Measurements from ENCODE around the gene MR1. TPM values are rescaled to one million over a fixed set of nuclear protein-coding genes. Genes with fewer than 3 reads are reported as not detected.

The MR1 gene
- total and polyA plus RNA-seq, 3 experiments from 2014 or later: 13.8 to 37.7 (median 16.4) TPM

DNA sequence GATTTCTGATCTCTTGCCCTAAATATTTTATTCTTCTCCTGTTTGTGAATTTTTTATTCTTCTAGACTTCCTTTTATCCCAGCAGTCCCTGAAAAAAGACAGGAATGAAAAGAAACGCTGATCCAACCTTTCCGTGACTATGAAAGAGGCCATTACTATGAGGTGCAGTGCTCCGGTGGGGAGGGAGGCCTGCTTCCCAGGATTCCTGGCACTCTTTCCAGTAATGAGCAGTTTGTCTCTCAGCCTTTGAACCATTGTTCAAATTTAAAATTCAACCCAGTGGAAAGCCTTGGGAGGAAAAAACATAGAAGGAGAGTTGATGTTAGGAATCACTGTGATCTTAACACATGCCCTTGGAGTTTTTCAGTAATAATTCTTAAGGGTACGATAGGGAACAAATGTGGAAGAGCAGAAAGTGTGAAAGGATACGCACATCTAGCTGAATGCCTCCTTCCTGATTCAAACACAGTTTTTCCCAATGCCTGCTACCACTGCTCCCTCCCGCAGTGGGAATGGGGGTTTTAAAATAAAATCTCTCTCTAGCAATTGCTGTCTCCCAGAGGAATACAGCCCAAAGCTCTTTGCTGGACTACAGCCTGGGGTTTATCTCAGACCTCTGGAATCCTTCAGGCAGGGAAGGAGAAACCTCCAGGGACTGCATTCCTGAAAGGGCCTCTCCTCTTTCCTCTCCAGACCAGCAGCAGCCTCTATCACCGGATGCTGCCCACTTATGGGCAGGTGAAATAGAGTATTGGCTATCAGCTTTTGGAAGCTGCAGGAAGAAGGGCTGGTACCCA, 60.8 kb downstream of the MR1 start:
- POLR2A ChIA-PET: no interaction called here

DNA sequence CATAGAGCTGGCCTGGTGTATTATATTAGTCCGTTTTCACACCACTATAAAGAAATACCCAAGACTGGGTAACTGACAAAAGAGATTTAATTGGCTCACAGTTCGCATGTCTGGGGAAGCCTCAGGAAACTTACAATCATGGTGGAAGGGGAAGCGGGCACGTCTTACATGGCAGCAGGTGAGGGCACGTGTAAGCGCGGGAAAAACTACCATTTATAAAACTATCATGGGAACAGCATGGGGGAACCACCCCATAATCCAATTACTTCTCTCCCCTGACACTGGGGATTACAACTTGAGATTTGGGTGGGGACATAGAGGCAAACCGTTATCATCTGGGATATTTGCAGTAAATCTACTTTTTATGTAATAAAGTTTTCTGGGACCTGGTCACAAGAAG, 61.5 kb downstream of the MR1 start:
- ChIA-PET POLR2A (no interaction called here), CTCF (interaction anchor here (1.5 kb wide), 1 partner anchor 10 kb away, joined by 3 read pairs; no protein-coding TSS in a partner anchor)
- Histone ChIP-seq H3K4me3 (ENCODE audit: low read length) (no peak overlapping the region), H3K36me3 (ENCODE audit: insufficient read depth, low read length) (no peaks in the 10 kb centered on the region), H3K4me1 (ENCODE audit: insufficient read depth, low read length) (peaks cover 27% of the 10 kb centered on the region), H3K27ac (ENCODE audit: low read depth, low read length) (no peak overlapping the region), H3K9me3 (ENCODE audit: low read length) (no peaks in the 10 kb centered on the region), H3K27me3 (ENCODE audit: insufficient read depth, low read length, poor library complexity, severe bottlenecking) (no peaks in the 10 kb centered on the region)
- Mint-ChIP-seq H3K4me3 (no peak overlapping the region), H3K4me1 (peaks cover 41 to 57% (median 49%) of the 10 kb centered on the region in 3 donors), H3K9me3 (no peaks in the 10 kb centered on the region), H3K27me3 (no peaks in the 10 kb centered on the region), H3K27ac (peak overlapping the region in 3 of 8 donors; percentile 11 to 52 (median 29)), H3K36me3 (peaks cover 2 to 29% (median 4%) of the 10 kb centered on the region in 3 donors)
- DNase-seq: no peak

More for the DNA sequence above, 60.8 kb downstream of the MR1 start:
- peaks cover 36 to 52% (median 42%) of the 10 kb centered on the region in 3 donors for H3K4me1 Mint-ChIP-seq
- H3K27ac Mint-ChIP-seq: peak overlapping the region in 5 of 8 donors; percentile 11 to 64 (median 24)
- H3K9me3 Mint-ChIP-seq: no peaks in the 10 kb centered on the region
- peak overlapping the region in 3 of 7 donors; percentile 27 to 38 (median 31) for H3K4me3 Mint-ChIP-seq
- Histone ChIP-seq H3K27me3 (ENCODE audit: insufficient read depth, low read length, poor library complexity, severe bottlenecking) (no peaks in the 10 kb centered on the region), H3K27ac (ENCODE audit: low read depth, low read length) (no peak overlapping the region), H3K4me1 (ENCODE audit: insufficient read depth, low read length) (peaks cover 22% of the 10 kb centered on the region), H3K36me3 (ENCODE audit: insufficient read depth, low read length) (no peaks in the 10 kb centered on the region), H3K4me3 (ENCODE audit: low read length) (no peak overlapping the region), H3K9me3 (ENCODE audit: low read length) (no peaks in the 10 kb centered on the region)
- peaks cover 2 to 36% (median 4%) of the 10 kb centered on the region in 3 donors for H3K36me3 Mint-ChIP-seq
- no peak for DNase-seq
- CTCF ChIA-PET: interaction anchor here (1.5 kb wide), 1 partner anchor 10 kb away, joined by 3 read pairs; no protein-coding TSS in a partner anchor
- peaks cover 0 to 3% of the 10 kb centered on the region in 2 donors for H3K27me3 Mint-ChIP-seq

DNA sequence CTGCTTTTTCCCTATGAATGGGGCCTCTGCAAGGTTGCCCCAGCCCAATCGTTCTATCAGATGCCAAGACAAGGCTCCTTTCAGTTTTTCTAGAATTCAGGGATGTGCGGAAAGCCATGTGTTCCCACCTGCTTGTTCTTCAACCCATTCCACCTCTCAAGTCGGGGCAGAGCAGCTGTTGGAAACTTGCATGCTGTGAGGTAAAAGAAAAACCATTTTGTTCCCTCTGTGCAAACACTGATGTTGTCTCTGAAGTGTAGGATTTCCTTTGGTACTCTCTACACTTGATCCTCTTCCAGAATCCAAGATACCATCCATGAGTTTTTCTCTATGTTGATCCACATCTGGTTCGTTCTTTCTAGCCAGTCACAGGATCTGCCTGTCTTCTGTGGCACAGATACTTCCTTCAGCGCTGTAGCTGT, 62.0 kb downstream of the MR1 start:
- CTCF ChIA-PET: interaction anchor here (1.5 kb wide), 1 partner anchor 9 kb away, joined by 3 read pairs; no protein-coding TSS in a partner anchor
- H3K36me3 ChIP-seq (ENCODE audit: insufficient read depth, low read length): no peaks in the 10 kb centered on the region
- no peaks in the 10 kb centered on the region for H3K9me3 ChIP-seq (ENCODE audit: low read length)
- H3K4me3 ChIP-seq (ENCODE audit: low read length): no peak overlapping the region
- DNase-seq: no peak
- H3K4me1 Mint-ChIP-seq: peaks cover 42 to 57% (median 50%) of the 10 kb centered on the region in 3 donors
- no peaks in the 10 kb centered on the region for H3K27me3 Mint-ChIP-seq
- no peak overlapping the region for H3K4me3 Mint-ChIP-seq
- H3K9me3 Mint-ChIP-seq: no peaks in the 10 kb centered on the region
- peak overlapping the region in 1 of 8 donors; percentile 23 for H3K27ac Mint-ChIP-seq
- peaks cover 2 to 24% (median 4%) of the 10 kb centered on the region in 3 donors for H3K36me3 Mint-ChIP-seq
- H3K4me1 ChIP-seq (ENCODE audit: insufficient read depth, low read length): peaks cover 27% of the 10 kb centered on the region
- no peaks in the 10 kb centered on the region for H3K27me3 ChIP-seq (ENCODE audit: insufficient read depth, low read length, poor library complexity, severe bottlenecking)
- H3K27ac ChIP-seq (ENCODE audit: low read depth, low read length): no peak overlapping the region
- POLR2A ChIA-PET: interaction anchor here (0.7 kb wide), 1 partner anchor 22 kb away, joined by 6 read pairs; no protein-coding TSS in a partner anchor

GRCh38 chr1:181097242-181097641, 63.5 kb downstream of the MR1 start:
- no peaks in the 10 kb centered on the region for H3K9me3 Mint-ChIP-seq
- ChIA-PET POLR2A (interaction anchor here (1.0 kb wide), 2 partner anchors 8 to 75 kb away, joined by 4 to 8 read pairs; no protein-coding TSS in a partner anchor), CTCF (interaction anchor here (1.4 to 2.3 kb wide), 2 partner anchors 8 to 13 kb away, joined by 4 to 8 read pairs; no protein-coding TSS in a partner anchor)
- Histone ChIP-seq H3K4me1 (ENCODE audit: insufficient read depth, low read length) (peaks cover 17% of the 10 kb centered on the region), H3K27me3 (ENCODE audit: insufficient read depth, low read length, poor library complexity, severe bottlenecking) (no peaks in the 10 kb centered on the region), H3K9me3 (ENCODE audit: low read length) (no peaks in the 10 kb centered on the region), H3K27ac (ENCODE audit: low read depth, low read length) (no peak overlapping the region), H3K36me3 (ENCODE audit: insufficient read depth, low read length) (no peaks in the 10 kb centered on the region), H3K4me3 (ENCODE audit: low read length) (no peak overlapping the region)
- no peak overlapping the region for H3K4me3 Mint-ChIP-seq
- H3K27ac Mint-ChIP-seq: no peak overlapping the region
- DNase-seq: no peak
- peaks cover 2 to 17% (median 4%) of the 10 kb centered on the region in 3 donors for H3K36me3 Mint-ChIP-seq
- H3K27me3 Mint-ChIP-seq: no peaks in the 10 kb centered on the region
- peaks cover 30 to 54% (median 40%) of the 10 kb centered on the region in 3 donors for H3K4me1 Mint-ChIP-seq

- CTCF ChIA-PET: interaction anchor here (1.2 to 1.8 kb wide), 2 partner anchors 9 to 41 kb away, joined by 4 to 6 read pairs; no protein-coding TSS in a partner anchor
- POLR2A ChIA-PET: interaction anchor here (0.9 to 1.2 kb wide), 2 partner anchors 9 to 37 kb away, joined by 5 to 6 read pairs; no protein-coding TSS in a partner anchor
- Mint-ChIP-seq H3K4me1 (peaks cover 30 to 54% (median 41%) of the 10 kb centered on the region in 3 donors), H3K27ac (peak overlapping the region; percentile 3 to 62 (median 36)), H3K9me3 (no peaks in the 10 kb centered on the region), H3K4me3 (peak overlapping the region in 2 of 7 donors; percentile 1 to 12), H3K27me3 (no peaks in the 10 kb centered on the region), H3K36me3 (peaks cover 2 to 4% (median 2%) of the 10 kb centered on the region in 3 donors)
- no peak for DNase-seq
- Histone ChIP-seq H3K36me3 (ENCODE audit: insufficient read depth, low read length) (no peaks in the 10 kb centered on the region), H3K4me1 (ENCODE audit: insufficient read depth, low read length) (peaks cover 33% of the 10 kb centered on the region), H3K27me3 (ENCODE audit: insufficient read depth, low read length, poor library complexity, severe bottlenecking) (no peaks in the 10 kb centered on the region), H3K4me3 (ENCODE audit: low read length) (no peak overlapping the region), H3K9me3 (ENCODE audit: low read length) (no peaks in the 10 kb centered on the region), H3K27ac (ENCODE audit: low read depth, low read length) (no peak overlapping the region)
These were observed 65.6 kb downstream of the MR1 start for GRCh38 chr1:181099152-181100014.

DNA sequence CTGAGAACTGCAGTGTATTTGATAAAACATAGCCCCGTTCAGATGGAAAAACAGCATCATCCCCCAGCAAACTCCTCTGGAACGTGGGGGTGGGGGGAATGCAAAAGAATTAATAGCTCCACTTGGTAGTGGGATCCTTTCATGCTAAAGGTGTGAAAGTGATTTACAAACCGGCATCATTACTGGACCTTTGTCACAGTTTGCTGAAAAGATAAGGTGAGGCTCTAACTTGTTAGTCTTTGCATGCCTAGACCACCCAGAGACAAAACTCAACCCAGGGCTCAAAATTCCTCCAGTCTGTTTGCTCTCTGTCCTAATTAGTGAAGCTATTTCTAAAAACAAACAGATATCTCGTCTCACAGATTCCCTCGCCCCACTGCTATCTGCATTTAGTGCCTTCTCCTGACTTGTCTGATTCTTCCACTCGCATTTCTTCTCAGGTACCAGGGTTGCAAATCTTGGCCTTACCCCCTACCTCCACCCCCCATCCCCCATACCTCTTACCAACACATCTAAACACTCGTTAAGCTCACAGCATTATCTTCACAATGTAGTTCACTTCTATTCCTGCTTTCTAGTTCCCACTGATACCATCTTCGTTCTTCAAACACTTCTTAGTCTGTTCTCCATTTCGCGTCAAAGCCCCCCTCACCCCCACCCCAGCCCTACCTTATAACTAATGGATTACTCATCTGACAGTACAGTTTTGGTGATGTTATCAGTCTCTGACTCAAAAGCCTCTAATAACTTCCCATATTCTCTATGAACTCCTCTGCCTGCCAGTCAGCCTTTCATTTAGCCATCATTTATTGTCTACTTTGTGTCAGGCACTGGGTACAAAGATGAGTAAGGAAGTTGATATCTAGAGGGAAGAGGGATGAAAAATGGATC, 66.5 kb downstream of the MR1 start:
- Histone ChIP-seq H3K4me3 (ENCODE audit: low read length) (no peak overlapping the region), H3K9me3 (ENCODE audit: low read length) (no peaks in the 10 kb centered on the region), H3K4me1 (ENCODE audit: insufficient read depth, low read length) (peaks cover 36% of the 10 kb centered on the region), H3K27me3 (ENCODE audit: insufficient read depth, low read length, poor library complexity, severe bottlenecking) (no peaks in the 10 kb centered on the region), H3K27ac (ENCODE audit: low read depth, low read length) (no peak overlapping the region), H3K36me3 (ENCODE audit: insufficient read depth, low read length) (no peaks in the 10 kb centered on the region)
- ChIA-PET POLR2A (interaction anchor here (0.8 to 1.4 kb wide), 3 partner anchors 10 to 38 kb away, joined by 4 to 16 read pairs (median 5); partner anchors contain the start of gene IER5), CTCF (no interaction called here)
- Mint-ChIP-seq H3K27ac (peak overlapping the region in 7 of 8 donors; percentile 1 to 67 (median 56)), H3K27me3 (no peaks in the 10 kb centered on the region), H3K36me3 (peaks cover 0 to 3% (median under 1%) of the 10 kb centered on the region in 3 donors), H3K9me3 (no peaks in the 10 kb centered on the region), H3K4me3 (peak overlapping the region in 1 of 7 donors; percentile 67), H3K4me1 (peaks cover 31 to 55% (median 44%) of the 10 kb centered on the region in 3 donors)
- no peak for DNase-seq

- H3K27me3 Mint-ChIP-seq: peaks cover 0 to 2% of the 10 kb centered on the region in 2 donors
- no peaks in the 10 kb centered on the region for H3K9me3 ChIP-seq (ENCODE audit: low read length)
- peaks cover 33 to 59% (median 47%) of the 10 kb centered on the region in 3 donors for H3K4me1 Mint-ChIP-seq
- DNase-seq: no peak
- peaks cover 0 to 5% (median 0%) of the 10 kb centered on the region in 3 donors for H3K36me3 Mint-ChIP-seq
- no peaks in the 10 kb centered on the region for H3K36me3 ChIP-seq (ENCODE audit: insufficient read depth, low read length)
- peak overlapping the region; percentile 56 for H3K27ac ChIP-seq (ENCODE audit: low read depth, low read length)
- no peaks in the 10 kb centered on the region for H3K27me3 ChIP-seq (ENCODE audit: insufficient read depth, low read length, poor library complexity, severe bottlenecking)
- peaks cover 41% of the 10 kb centered on the region for H3K4me1 ChIP-seq (ENCODE audit: insufficient read depth, low read length)
- peak overlapping the region in 1 of 7 donors; percentile 67 for H3K4me3 Mint-ChIP-seq
- no peak overlapping the region for H3K4me3 ChIP-seq (ENCODE audit: low read length)
- H3K27ac Mint-ChIP-seq: peak overlapping the region in 4 of 8 donors; percentile 9 to 83 (median 44)
- H3K9me3 Mint-ChIP-seq: no peaks in the 10 kb centered on the region
- CTCF ChIA-PET: no interaction called here
- POLR2A ChIA-PET: interaction anchor here (1.4 kb wide), 1 partner anchor 10 kb away, joined by 4 read pairs; no protein-coding TSS in a partner anchor
These were observed 67.2 kb downstream of the MR1 start for GRCh38 chr1:181100934-181101333.

All from CD8-positive, alpha-beta memory T cell (primary cell).